Gastrocnemius medialis (tissue), 4 donors: ENCODE data around the gene ZNF124. TPM values are rescaled to one million over a fixed set of nuclear protein-coding genes. Genes with fewer than 3 reads are reported as not detected.

Experiments used
- ATAC-seq, 2 donors: fragments of 150-250 bp; one replicate each; pipeline ENCODE4 v1.9.1; 2016
- DNase-seq, 2 donors: peaks; one replicate each; pipeline ENCODE4 v3.0.0-alpha.2; 2019
- H3K27ac ChIP-seq, 4 donors: fragments of 200-600 bp; sonication (generic); 1 replicate in 1 of 4; 2 replicates in 3 of 4; pipeline ENCODE4 v1.5.1; 2016 to 2018; ENCODE audit warnings: mild to moderate bottlenecking in 2 of 4, moderate library complexity in 1 of 4
- H3K27me3 ChIP-seq, 3 donors: fragments of 200-600 bp; sonication (generic) in 2 of 3; 1 replicate in 1 of 3; 2 replicates in 2 of 3; pipeline versions ENCODE4 v1.5.1 to v1.6.0; 2016 to 2019; ENCODE audit warnings: mild to moderate bottlenecking in 1 of 3, moderate library complexity in 1 of 3
- H3K36me3 ChIP-seq, 2 donors: fragments of 200-600 bp; sonication (generic) in 1 of 2; one replicate each; pipeline ENCODE4 v1.5.1; 2017 to 2018
- H3K4me1 ChIP-seq, 2 donors: fragments of 200-600 bp; sonication (generic) in 1 of 2; one replicate each; pipeline ENCODE4 v1.5.1; 2016 to 2017; ENCODE audit warnings: mild to moderate bottlenecking in 2 of 2
- H3K4me3 ChIP-seq, 4 donors: fragments of 200-600 bp; sonication (generic) in 3 of 4; 1 replicate in 1 of 4; 2 replicates in 3 of 4; pipeline ENCODE4 v1.5.1; 2016 to 2019; ENCODE audit warnings: mild to moderate bottlenecking in 2 of 4
- H3K9me3 ChIP-seq, 3 donors: fragments of 200-600 bp; sonication (generic) in 2 of 3; 1 replicate in 1 of 3; 2 replicates in 2 of 3; pipeline ENCODE4 v1.5.1; 2016 to 2019
- POLR2A ChIP-seq, 2 donors: fragments of 450-650 bp; IDR thresholded peaks; one replicate each; pipeline ENCODE4 v1.6.1; 2017; ENCODE audit warnings: antibody characterized with exemption in 2 of 2, mild to moderate bottlenecking in 2 of 2, moderate library complexity in 2 of 2
- in situ Hi-C, 4 donors: fragments of 200-750 bp; cut with MboI; loops; one replicate each; pipeline versions ENCODE4 v1.15.0 to v1.8.0; 2017; ENCODE audit warnings: low sequenced_read_pairs in 4 of 4
- intact Hi-C: fragments of 100-400 bp; cut with DNase I; formaldehyde crosslinking; loops from one replicate; pipeline ENCODE4 v1.15.1; 2023; ENCODE audit warnings: low total_unique reads
- total RNA-seq, 4 donors: library from RNA; depleted of rRNA; stranded (reverse); fragments of >200 nt; gene quantifications; one replicate each; pipeline versions ENCODE4 v1.1.0 to v1.2.3, GENCODE V29; 2016
- TF ChIP-seq, protein P1 (sequence below), 5 experiments: fragments of 450-650 bp in 3 of 5; fragments of 200-600 bp in 2 of 5; sonication (generic) in 2 of 5; IDR thresholded peaks in 4 of 5; conservative IDR thresholded peaks in 1 of 5; 1 replicate in 4 of 5; 2 replicates in 1 of 5; pipeline ENCODE4 v1.5.1; 2016 to 2019; ENCODE audit warnings: antibody characterized with exemption in 5 of 5, mild to moderate bottlenecking in 3 of 5, moderate library complexity in 3 of 5

Gene ZNF124
- total RNA-seq, 4 donors from 2014 or later = 5.4 to 10.3 (median 7.1) TPM

DNA sequence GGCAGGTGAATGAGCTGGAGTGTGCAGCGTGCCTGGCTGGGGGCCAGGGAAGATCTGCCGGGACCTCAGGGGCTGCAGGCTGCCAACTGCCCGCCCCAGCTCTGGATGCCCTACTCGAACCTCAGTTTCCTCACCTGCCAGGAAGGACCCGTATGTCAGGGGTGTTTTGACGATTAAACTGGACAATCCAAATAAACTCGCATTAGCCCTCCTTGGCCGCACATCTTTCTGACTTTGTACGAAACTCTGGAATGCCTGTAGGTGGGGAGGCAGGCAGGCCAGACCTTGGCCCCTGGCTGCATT, 59.4 kb downstream of the ZNF124 start:
- ATAC-seq (no peak), DNase-seq (no peak)
- H3K27ac ChIP-seq = peak overlapping the region; percentile 74 to 91 (median 86)
- no peak for TF ChIP-seq POLR2A (IDR thresholded peaks at IDR 0.05)
- TF ChIP-seq, protein P1, sequence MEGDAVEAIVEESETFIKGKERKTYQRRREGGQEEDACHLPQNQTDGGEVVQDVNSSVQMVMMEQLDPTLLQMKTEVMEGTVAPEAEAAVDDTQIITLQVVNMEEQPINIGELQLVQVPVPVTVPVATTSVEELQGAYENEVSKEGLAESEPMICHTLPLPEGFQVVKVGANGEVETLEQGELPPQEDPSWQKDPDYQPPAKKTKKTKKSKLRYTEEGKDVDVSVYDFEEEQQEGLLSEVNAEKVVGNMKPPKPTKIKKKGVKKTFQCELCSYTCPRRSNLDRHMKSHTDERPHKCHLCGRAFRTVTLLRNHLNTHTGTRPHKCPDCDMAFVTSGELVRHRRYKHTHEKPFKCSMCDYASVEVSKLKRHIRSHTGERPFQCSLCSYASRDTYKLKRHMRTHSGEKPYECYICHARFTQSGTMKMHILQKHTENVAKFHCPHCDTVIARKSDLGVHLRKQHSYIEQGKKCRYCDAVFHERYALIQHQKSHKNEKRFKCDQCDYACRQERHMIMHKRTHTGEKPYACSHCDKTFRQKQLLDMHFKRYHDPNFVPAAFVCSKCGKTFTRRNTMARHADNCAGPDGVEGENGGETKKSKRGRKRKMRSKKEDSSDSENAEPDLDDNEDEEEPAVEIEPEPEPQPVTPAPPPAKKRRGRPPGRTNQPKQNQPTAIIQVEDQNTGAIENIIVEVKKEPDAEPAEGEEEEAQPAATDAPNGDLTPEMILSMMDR (IDR thresholded peaks at IDR 0.05 in 4 of 5, conservative IDR thresholded peaks at IDR 0.05 in 1 of 5) = no peak
- H3K4me3 ChIP-seq = peak overlapping the region; percentile 63 to 94 (median 79)
- H3K27me3 ChIP-seq = no peaks in the 10 kb centered on the region
- no peaks in the 10 kb centered on the region for H3K9me3 ChIP-seq
- peaks cover 6 to 9% of the 10 kb centered on the region in 2 donors for H3K4me1 ChIP-seq
- in situ Hi-C loops = no loop called here
- H3K36me3 ChIP-seq = no peaks in the 10 kb centered on the region
- intact Hi-C loops = no loop called here

DNA sequence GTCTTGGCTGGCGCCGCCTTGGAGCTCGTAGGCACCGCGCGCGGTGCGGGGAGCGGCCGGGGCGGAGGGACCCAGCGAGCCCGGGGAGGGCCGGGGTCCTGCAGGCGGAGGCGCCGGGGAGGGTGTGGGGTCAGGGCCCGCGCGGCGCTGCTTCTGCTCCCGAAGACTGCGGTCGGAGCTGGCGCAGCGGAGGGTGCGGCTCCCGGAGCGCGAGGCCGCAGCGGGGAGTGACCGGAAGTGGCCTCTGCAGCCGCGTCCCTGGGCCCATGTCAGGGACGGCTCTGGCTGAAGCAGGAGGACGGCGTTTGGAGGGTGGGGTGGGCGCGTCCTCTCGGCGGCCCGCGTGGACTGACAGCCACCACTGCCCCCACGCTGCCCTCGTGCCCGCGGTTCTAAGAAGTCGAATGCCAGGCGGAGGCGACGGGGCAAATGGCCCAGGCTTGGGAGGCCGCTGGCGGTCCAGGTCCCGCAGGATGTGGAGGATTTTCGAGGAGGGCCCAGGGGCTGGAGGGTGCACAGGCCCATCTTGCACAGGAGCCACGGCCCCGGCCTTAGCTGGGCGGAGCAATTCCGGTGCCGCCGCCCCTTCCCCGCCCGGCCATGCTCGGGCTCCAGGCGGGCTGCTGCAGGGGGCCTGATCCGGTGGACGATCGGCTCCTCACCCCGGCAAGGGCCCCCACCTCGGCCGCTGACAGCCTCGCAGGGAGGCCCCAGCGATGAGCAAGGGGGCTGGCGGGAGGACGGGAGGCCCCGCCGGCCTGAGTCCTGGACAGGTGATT, 59.9 kb downstream of the ZNF124 start:
- Histone ChIP-seq H3K27me3 (no peaks in the 10 kb centered on the region), H3K4me3 (peak overlapping the region; percentile 63 to 94 (median 79)), H3K4me1 (peaks cover 6 to 9% of the 10 kb centered on the region in 2 donors), H3K27ac (peak overlapping the region; percentile 74 to 91 (median 86)), H3K9me3 (no peaks in the 10 kb centered on the region), H3K36me3 (no peaks in the 10 kb centered on the region)
- TF ChIP-seq, protein P1 (IDR thresholded peaks at IDR 0.05 in 4 of 5, conservative IDR thresholded peaks at IDR 0.05 in 1 of 5) = no peak
- peak; percentile 53 to 54 for TF ChIP-seq POLR2A (IDR thresholded peaks at IDR 0.05)
- peak; percentile 33 to 62 for DNase-seq
- in situ Hi-C loops = no loop called here
- ATAC-seq = peak; percentile 93 to 94
- intact Hi-C loops = no loop called here

DNA sequence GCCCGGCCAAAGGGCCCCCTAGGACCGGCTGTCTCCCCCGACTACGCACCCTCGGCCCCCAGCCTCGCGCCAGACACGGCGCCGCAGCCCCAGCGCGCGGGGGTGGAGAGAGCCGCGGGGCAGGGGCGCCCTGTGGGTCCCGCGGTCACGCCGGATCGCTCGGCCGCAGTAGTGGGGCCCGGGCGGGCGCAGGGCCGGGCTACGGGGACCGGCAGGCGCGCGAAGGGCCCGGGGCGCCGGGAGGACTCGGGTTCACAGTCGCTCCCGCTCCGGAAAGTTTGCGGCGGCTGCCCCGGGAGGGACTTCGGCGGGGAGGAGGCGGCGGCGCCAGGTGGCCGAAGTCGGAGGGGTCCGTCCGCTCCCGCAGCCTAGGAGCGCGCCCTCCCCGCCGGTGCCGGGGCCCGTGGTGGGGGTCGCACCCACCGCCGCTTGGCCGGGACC, 60.5 kb downstream of the ZNF124 start:
- peak overlapping the region; percentile 63 to 94 (median 79) for H3K4me3 ChIP-seq
- intact Hi-C loops (no loop called here), in situ Hi-C loops (no loop called here)
- DNase-seq = no peak
- peaks cover 6 to 9% of the 10 kb centered on the region in 2 donors for H3K4me1 ChIP-seq
- TF ChIP-seq, protein P1 (IDR thresholded peaks at IDR 0.05 in 4 of 5, conservative IDR thresholded peaks at IDR 0.05 in 1 of 5) = no peak
- TF ChIP-seq POLR2A (IDR thresholded peaks at IDR 0.05) = no peak
- H3K36me3 ChIP-seq = no peaks in the 10 kb centered on the region
- peak; percentile 57 for ATAC-seq
- H3K9me3 ChIP-seq = no peaks in the 10 kb centered on the region
- H3K27ac ChIP-seq = peak overlapping the region; percentile 74 to 91 (median 86)
- no peaks in the 10 kb centered on the region for H3K27me3 ChIP-seq

DNA sequence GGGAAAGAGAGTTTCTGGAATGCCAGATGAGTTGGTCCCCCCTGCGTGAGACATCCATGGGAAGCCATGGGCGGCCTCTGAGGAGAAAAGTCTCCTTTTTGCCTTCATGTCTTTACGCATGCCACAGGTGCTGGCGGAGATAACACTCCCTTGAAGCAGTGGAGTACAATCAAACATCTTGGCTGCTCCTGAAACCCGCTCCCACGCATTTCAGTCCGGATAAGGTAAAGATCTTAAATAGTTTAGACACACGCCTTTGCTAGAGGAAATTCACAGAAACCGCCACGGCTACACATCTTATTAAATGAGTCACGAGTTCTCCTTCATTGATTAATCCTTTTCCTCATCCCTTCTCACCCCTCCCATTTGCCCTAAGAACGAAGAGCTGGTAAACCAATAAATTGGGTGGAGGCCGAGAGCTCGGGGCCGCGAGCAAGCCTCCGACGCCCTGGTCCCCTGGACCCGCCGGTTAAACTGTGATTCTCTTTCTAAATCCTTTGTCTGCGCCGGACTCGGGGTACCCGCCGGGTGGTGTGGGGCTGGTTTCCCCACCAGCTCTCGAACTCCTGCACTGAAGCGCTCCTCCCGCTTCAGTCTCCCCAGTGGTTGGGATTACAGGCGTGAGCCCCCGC, 61.1 kb downstream of the ZNF124 start:
- no peak for DNase-seq
- intact Hi-C loops = no loop called here

More for the DNA sequence above, 61.1 kb downstream of the ZNF124 start:
- Histone ChIP-seq H3K4me1 (peaks cover 6 to 9% of the 10 kb centered on the region in 2 donors), H3K36me3 (no peaks in the 10 kb centered on the region), H3K27me3 (no peaks in the 10 kb centered on the region), H3K27ac (peak overlapping the region; percentile 74 to 91 (median 86)), H3K4me3 (peak overlapping the region; percentile 63 to 94 (median 79)), H3K9me3 (no peaks in the 10 kb centered on the region)
- in situ Hi-C loops = no loop called here
- TF ChIP-seq, protein P1 (IDR thresholded peaks at IDR 0.05 in 4 of 5, conservative IDR thresholded peaks at IDR 0.05 in 1 of 5) = no peak
- no peak for TF ChIP-seq POLR2A (IDR thresholded peaks at IDR 0.05)
- peak in 1 of 2 donors; percentile 4 for ATAC-seq
